HEK293T (cell line): ENCODE measurements around the gene SEC11C.
"Not testable (repeated sequence)": the region's sequence is repeated elsewhere in the genome, so short reads cannot be mapped to it uniquely, and the experiment has no call there.

Experiments used
- CTCF ChIA-PET: fragments of 350-600 bp; formaldehyde crosslinking; extraction: SDS; loops from one replicate; lab custom pipeline; 2021; ENCODE audit warnings: antibody characterized with exemption, inconsistent platforms; lab: Yijun Ruan, JAX
- POLR2A ChIA-PET: fragments of 350-600 bp; formaldehyde crosslinking; extraction: SDS; loops from one replicate; lab custom pipeline; 2020; ENCODE audit warnings: antibody characterized with exemption, inconsistent platforms; lab: Yijun Ruan, JAX
- DNase-seq: peaks from one replicate; pipeline ENCODE4 v3.0.0; 2012; ENCODE audit warnings: mixed read lengths; ENCODE audit errors: extremely low spot score
- ARNT ChIP-seq: fragments of 450-650 bp; IDR thresholded peaks from 2 replicates; pipeline ENCODE4 v1.6.1; 2017; ENCODE audit warnings: mild to moderate bottlenecking
- BHLHE40 ChIP-seq: fragments of 450-650 bp; IDR thresholded peaks from 2 replicates; pipeline ENCODE4 v1.6.1; 2016; ENCODE audit warnings: mild to moderate bottlenecking, moderate library complexity, borderline replicate concordance
- CTBP1 ChIP-seq: fragments of 450-650 bp; IDR thresholded peaks from 2 replicates; pipeline ENCODE4 v1.6.1; 2016; ENCODE audit warnings: borderline replicate concordance
- ELF4 ChIP-seq: fragments of 450-650 bp; IDR thresholded peaks from 2 replicates; pipeline ENCODE4 v1.6.1; 2017; ENCODE audit warnings: antibody characterized with exemption
- FOXA1 ChIP-seq: fragments of 450-650 bp; IDR thresholded peaks from 2 replicates; pipeline ENCODE4 v1.6.1; 2016; ENCODE audit warnings: mild to moderate bottlenecking
- FOXK2 ChIP-seq: fragments of 450-650 bp; IDR thresholded peaks from 2 replicates; pipeline ENCODE4 v1.6.1; 2016; ENCODE audit warnings: mild to moderate bottlenecking
- FOXM1 ChIP-seq: fragments of 450-650 bp; IDR thresholded peaks from 2 replicates; pipeline ENCODE4 v1.6.1; 2017; ENCODE audit warnings: mild to moderate bottlenecking, borderline replicate concordance
- HDGF ChIP-seq: fragments of 450-650 bp; IDR thresholded peaks from 2 replicates; pipeline ENCODE4 v1.6.1; 2017; ENCODE audit warnings: antibody characterized with exemption, borderline replicate concordance
- L3MBTL2 ChIP-seq: fragments of 450-650 bp; conservative IDR thresholded peaks from 2 replicates; pipeline ENCODE4 v1.6.1; 2016; ENCODE audit warnings: mild to moderate bottlenecking
- LEF1 ChIP-seq: fragments of 450-650 bp; IDR thresholded peaks from 2 replicates; pipeline ENCODE4 v1.6.1; 2017; ENCODE audit warnings: mild to moderate bottlenecking, borderline replicate concordance
- NFRKB ChIP-seq: fragments of 450-650 bp; IDR thresholded peaks from 2 replicates; pipeline ENCODE4 v1.6.1; 2016; ENCODE audit warnings: mild to moderate bottlenecking, moderate library complexity
- PKNOX1 ChIP-seq: fragments of 450-650 bp; IDR thresholded peaks from 2 replicates; pipeline ENCODE4 v1.6.1; 2016
- SP1 ChIP-seq: fragments of 450-650 bp; IDR thresholded peaks from 2 replicates; pipeline ENCODE4 v1.6.1; 2017
- SUZ12 ChIP-seq: fragments of 450-650 bp; IDR thresholded peaks from 2 replicates; pipeline ENCODE4 v1.6.1; 2016; ENCODE audit warnings: mild to moderate bottlenecking
- TARDBP ChIP-seq: fragments of 450-650 bp; IDR thresholded peaks from 2 replicates; pipeline ENCODE4 v1.6.1; 2016
- ZNF384 ChIP-seq: fragments of 450-650 bp; IDR thresholded peaks from 2 replicates; pipeline ENCODE4 v1.6.1; 2016

Gene SEC11C

DNA sequence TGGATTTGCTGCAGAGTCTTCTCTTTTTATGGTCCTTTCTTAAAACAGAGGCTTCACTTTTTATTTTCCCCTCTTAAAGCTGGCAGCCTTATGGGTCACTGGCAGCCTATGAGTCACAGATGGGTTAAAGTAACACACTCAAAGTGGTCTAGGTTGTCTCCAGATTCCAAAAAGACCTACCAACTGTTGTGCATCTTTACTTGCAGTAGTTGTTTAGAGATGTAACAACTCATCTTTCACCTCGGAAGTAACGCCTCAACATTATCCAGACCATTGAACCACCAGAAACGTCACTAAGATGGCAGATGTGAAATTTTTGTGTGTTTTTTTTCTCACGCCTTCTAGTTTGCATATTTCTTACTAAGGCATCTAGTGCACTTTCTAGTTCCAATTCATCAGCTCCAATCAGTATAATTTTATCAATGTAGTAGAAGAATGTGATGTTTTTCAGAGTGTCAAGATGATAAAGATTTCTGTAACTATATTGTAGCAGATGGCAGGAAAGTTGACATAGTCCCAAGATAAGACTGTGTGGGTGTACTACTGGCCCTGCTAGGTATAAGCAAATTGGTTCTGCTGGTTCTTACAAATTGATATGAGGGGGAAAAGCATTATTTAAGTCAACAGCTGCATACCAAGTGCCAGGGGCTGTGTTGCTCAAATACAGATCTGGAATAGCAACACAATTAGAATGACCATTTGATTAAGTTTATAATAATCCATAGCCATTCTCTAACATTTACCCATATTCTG lies 9.6 kb upstream of the SEC11C start:
- ChIA-PET CTCF (no interaction called here), POLR2A (interaction anchor here (0.7 kb wide), 1 partner anchor 9 kb away, joined by 3 read pairs; no protein-coding TSS in a partner anchor)
- DNase-seq: no peak
- TF ChIP-seq ELF4 (no peak), CTBP1 (no peak)

DNA sequence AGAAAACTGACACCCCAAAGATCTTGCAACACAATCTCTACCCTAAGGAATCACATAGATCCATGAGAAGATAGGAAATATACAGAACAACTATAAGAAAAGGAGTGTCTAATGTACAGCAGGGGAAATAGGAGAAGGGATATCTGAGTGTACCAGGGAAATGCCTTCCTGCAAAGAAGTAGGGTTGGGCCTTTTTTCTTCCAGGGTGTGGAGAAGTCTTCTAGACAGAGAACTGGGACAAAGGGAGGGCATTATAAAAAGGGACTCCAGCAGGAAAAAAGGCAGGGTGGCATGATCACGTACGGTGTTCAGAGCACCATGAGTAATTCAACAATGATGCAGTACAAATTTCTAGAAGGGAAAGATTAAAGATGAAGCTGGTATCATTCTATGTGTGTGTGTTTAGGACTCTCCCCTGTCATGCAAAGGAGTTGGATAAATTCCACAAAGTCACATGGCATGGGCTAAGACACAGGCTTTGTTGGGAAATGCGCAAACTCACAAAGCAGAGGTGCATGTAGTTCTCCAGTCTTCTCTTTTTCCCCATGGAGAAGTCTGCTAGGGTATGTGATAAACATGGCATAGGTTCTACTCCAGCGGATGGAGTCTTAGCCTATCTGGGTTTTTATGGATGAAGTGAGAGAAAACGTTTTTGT lies 6.7 kb upstream of the SEC11C start:
- ChIA-PET CTCF (no interaction called here), POLR2A (no interaction called here)

GRCh38 chr18:59139291-59139614 lies 431 bp upstream of the SEC11C start:
- DNase-seq: peak; percentile 85
- no peak for TF ChIP-seq L3MBTL2
- TF ChIP-seq PKNOX1: peak; percentile 89
- CTCF ChIA-PET: no interaction called here
- POLR2A ChIA-PET: interaction anchor here (0.6 kb wide), 1 partner anchor 9 kb away, joined by 3 read pairs; no protein-coding TSS in a partner anchor

More for the DNA sequence above, 6.7 kb upstream of the SEC11C start:
- TF ChIP-seq ELF4 (no peak), BHLHE40 (no peak), ARNT (no peak), FOXK2 (no peak), HDGF (no peak), ZNF384 (no peak), SP1 (no peak)
- DNase-seq: no peak

- DNase-seq: peak; percentile 21
- ChIA-PET CTCF (interaction anchor here (0.6 kb wide), 1 partner anchor 404 kb away, joined by 3 read pairs; no protein-coding TSS in a partner anchor), POLR2A (no interaction called here)
- no peak for TF ChIP-seq BHLHE40
- no peak for TF ChIP-seq HDGF
- TF ChIP-seq SP1: no peak
- no peak for TF ChIP-seq TARDBP
- no peak for TF ChIP-seq ELF4
- no peak for TF ChIP-seq FOXM1
- no peak for TF ChIP-seq CTBP1
- no peak for TF ChIP-seq ZNF384
- TF ChIP-seq FOXA1: no peak
- TF ChIP-seq ARNT: no peak
- no peak for TF ChIP-seq PKNOX1
- TF ChIP-seq L3MBTL2: no peak
- no peak for TF ChIP-seq SUZ12
- TF ChIP-seq NFRKB: no peak
- no peak for TF ChIP-seq LEF1
- TF ChIP-seq FOXK2: no peak
Measured at GRCh38 chr18:59140302-59140885, 710 bp downstream of the SEC11C start.

DNA sequence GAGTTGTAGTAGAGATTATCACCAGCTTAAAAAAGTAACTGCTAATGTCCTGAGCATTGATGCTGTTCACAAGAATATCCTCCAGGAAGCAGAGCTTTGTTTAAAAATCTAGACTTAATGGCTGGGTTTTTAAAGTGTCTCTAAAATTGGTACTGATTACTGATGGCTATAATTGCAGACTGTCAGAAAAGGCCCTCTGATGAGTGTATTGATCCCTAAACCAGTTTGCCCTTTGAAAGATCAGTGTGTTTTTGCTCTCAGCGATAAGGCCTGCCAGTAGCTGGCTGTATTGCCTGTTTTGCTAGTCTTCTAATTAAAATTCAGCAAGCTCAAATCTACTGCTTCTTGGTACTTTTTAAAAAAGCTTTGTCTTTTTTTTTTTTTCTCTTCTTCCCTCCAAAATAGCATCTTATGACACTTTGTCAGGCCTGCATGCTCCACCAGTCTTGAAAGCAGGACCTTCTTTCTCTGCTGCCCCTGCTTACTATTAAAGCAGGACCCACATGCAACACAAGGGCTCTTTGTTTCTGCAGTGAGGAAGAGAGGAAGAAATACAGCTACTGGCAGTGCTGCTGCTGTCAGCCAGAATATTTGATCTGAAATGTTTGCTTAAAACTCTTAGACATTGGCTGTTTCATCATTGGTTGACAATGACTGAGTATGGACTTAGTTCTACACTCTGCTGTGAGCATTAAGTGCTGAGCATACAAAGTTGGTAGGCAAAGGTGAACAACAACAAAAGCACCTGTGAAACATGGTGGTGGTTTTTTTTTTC lies 1.8 kb downstream of the SEC11C start:
- no peak for TF ChIP-seq ZNF384
- TF ChIP-seq BHLHE40: no peak
- TF ChIP-seq PKNOX1: no peak
- no peak for TF ChIP-seq CTBP1
- no peak for TF ChIP-seq ELF4
- TF ChIP-seq SUZ12: no peak
- no peak for TF ChIP-seq HDGF
- ChIA-PET CTCF (interaction anchor here (0.6 to 1.0 kb wide), 2 partner anchors 79 to 310 kb away, joined by 3 to 4 read pairs; no protein-coding TSS in a partner anchor), POLR2A (no interaction called here)
- no peak for DNase-seq

DNA sequence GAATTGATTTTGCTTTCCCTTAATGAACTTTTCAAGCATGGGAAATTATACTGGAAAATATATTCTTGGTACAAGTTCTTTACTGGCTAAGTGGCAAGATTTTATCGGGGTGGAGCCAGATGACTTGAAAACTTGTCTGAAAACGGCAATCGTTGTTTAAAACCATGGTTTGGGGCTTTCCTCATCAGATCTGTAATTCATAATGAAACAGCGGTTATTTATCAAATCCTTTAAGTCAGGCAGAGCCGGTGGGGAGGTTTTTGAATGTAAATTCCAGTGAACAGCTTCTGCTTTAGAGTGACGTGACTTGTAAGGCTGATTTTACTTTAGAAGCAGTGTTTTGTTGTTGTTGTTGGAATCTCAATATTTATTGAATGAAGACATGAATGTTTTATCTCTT lies 2.6 kb downstream of the SEC11C start:
- CTCF ChIA-PET: interaction anchor here (1.0 kb wide), 1 partner anchor 78 kb away, joined by 4 read pairs; no protein-coding TSS in a partner anchor
- POLR2A ChIA-PET: no interaction called here
- TF ChIP-seq LEF1 (no peak), NFRKB (no peak), SP1 (no peak), ELF4 (no peak), FOXK2 (no peak), FOXA1 (no peak), HDGF (no peak), CTBP1 (no peak), TARDBP (no peak)
- no peak for DNase-seq

GRCh38 chr18:59142800-59143416 lies 3.2 kb downstream of the SEC11C start:
- CTCF ChIA-PET: interaction anchor here (0.6 kb wide), 1 partner anchor 215 kb away, joined by 6 read pairs; no protein-coding TSS in a partner anchor
- POLR2A ChIA-PET, DNase-seq: not testable (repeated sequence)
